DOHH2 (cell line): Measurements from ENCODE around the gene MARCO.

ENCODE experiments used
- EZH2phosphoT487 ChIP-seq: fragments of 200-600 bp; sonication (generic); IDR thresholded peaks from 2 replicates; pipeline ENCODE4 v1.6.1; 2017; ENCODE audit warnings: borderline replicate concordance, mild to moderate bottlenecking, antibody characterized with exemption, low read length, moderate library complexity, mixed read lengths
- TF ChIP-seq, protein P1 (sequence below): fragments of 200-600 bp; sonication (generic); IDR thresholded peaks from one replicate; pipeline ENCODE4 v1.5.1; 2014; ENCODE audit warnings: antibody characterized with exemption, mild to moderate bottlenecking, low read depth, low read length; ENCODE audit not compliant: poor library complexity, severe bottlenecking

DNA sequence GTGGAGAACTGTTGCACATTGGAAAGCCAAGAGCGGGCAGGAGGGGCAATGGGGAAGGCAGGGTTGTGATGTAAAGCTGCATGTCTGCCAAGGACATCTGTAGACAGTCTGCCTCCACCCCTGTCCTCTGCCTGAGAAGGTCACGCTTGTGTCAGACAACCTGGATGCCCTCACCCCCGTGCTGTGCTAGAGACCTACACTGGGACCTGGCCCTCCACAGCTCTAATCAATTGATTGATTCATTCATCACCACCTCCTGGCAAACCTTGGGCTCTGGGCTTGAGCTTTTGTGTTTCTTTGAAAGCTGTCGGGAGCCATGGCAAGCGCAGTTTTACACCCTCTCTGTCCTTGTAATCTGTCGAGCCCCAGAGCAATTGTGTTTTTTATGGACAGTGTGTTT, 41.1 kb downstream of the MARCO start:
- TF ChIP-seq, protein P1, sequence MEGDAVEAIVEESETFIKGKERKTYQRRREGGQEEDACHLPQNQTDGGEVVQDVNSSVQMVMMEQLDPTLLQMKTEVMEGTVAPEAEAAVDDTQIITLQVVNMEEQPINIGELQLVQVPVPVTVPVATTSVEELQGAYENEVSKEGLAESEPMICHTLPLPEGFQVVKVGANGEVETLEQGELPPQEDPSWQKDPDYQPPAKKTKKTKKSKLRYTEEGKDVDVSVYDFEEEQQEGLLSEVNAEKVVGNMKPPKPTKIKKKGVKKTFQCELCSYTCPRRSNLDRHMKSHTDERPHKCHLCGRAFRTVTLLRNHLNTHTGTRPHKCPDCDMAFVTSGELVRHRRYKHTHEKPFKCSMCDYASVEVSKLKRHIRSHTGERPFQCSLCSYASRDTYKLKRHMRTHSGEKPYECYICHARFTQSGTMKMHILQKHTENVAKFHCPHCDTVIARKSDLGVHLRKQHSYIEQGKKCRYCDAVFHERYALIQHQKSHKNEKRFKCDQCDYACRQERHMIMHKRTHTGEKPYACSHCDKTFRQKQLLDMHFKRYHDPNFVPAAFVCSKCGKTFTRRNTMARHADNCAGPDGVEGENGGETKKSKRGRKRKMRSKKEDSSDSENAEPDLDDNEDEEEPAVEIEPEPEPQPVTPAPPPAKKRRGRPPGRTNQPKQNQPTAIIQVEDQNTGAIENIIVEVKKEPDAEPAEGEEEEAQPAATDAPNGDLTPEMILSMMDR = no peak
- no peak for TF ChIP-seq EZH2phosphoT487
